ENCODE data around the gene SERTAD3.

The SERTAD3 gene

GRCh38 chr19:40423938-40424337, 20.2 kb downstream of the SERTAD3 start:
- H3K36me3 ChIP-seq (ENCODE audit: control insufficient read depth, low read length): peaks cover 12% of the 10 kb centered on the region
- no peaks in the 10 kb centered on the region for H4K20me1 ChIP-seq (ENCODE audit: control insufficient read depth, insufficient read depth, low read depth, low read length)
- no peak overlapping the region for H3K4me3 ChIP-seq (ENCODE audit: low read length)
- H3K4me1 ChIP-seq (ENCODE audit: control insufficient read depth, low read length): peaks cover 34% of the 10 kb centered on the region
- H3F3A ChIP-seq (ENCODE audit: control insufficient read depth, insufficient read depth): peaks cover 6% of the 10 kb centered on the region
- no peak overlapping the region for H3K4me2 ChIP-seq (ENCODE audit: low read length)
- TF ChIP-seq EZH2phosphoT487 (IDR thresholded peaks at IDR 0.05; ENCODE audit: borderline replicate concordance, low read length) (no peak), CTCF (IDR thresholded peaks at IDR 0.05; ENCODE audit: low read depth, low read length, poor library complexity, severe bottlenecking) (no peak)
- H3K9me2 ChIP-seq (replicated peaks; ENCODE audit: control insufficient read depth, low read length): no peaks in the 10 kb centered on the region
- peaks cover 13% of the 10 kb centered on the region for H3K79me2 ChIP-seq (ENCODE audit: control insufficient read depth, low read length)
- H3K9me3 ChIP-seq (ENCODE audit: control insufficient read depth, insufficient read depth, low read length): no peaks in the 10 kb centered on the region
- no peaks in the 10 kb centered on the region for H3K27me3 ChIP-seq (ENCODE audit: control insufficient read depth, low read length)
- no peak overlapping the region for H3K27ac ChIP-seq (ENCODE audit: low read depth, low read length)

- Histone ChIP-seq H3K27ac (ENCODE audit: low read depth, low read length) (no peak overlapping the region), H3K36me3 (ENCODE audit: control insufficient read depth, low read length) (peaks cover 12% of the 10 kb centered on the region), H3K4me2 (ENCODE audit: low read length) (no peak overlapping the region), H3K4me1 (ENCODE audit: control insufficient read depth, low read length) (peaks cover 40% of the 10 kb centered on the region), H3K4me3 (ENCODE audit: low read length) (no peak overlapping the region), H4K20me1 (ENCODE audit: control insufficient read depth, insufficient read depth, low read depth, low read length) (no peaks in the 10 kb centered on the region), H3K9me3 (ENCODE audit: control insufficient read depth, insufficient read depth, low read length) (no peaks in the 10 kb centered on the region), H3K27me3 (ENCODE audit: control insufficient read depth, low read length) (no peaks in the 10 kb centered on the region), H3K9me2 (replicated peaks; ENCODE audit: control insufficient read depth, low read length) (no peaks in the 10 kb centered on the region), H3F3A (ENCODE audit: control insufficient read depth, insufficient read depth) (peaks cover 7% of the 10 kb centered on the region), H3K79me2 (ENCODE audit: control insufficient read depth, low read length) (peaks cover 13% of the 10 kb centered on the region)
- no peak for TF ChIP-seq EZH2phosphoT487 (IDR thresholded peaks at IDR 0.05; ENCODE audit: borderline replicate concordance, low read length)
- no peak for TF ChIP-seq CTCF (IDR thresholded peaks at IDR 0.05; ENCODE audit: low read depth, low read length, poor library complexity, severe bottlenecking)
These were observed 21.2 kb downstream of the SERTAD3 start for GRCh38 chr19:40422748-40423566.

DNA sequence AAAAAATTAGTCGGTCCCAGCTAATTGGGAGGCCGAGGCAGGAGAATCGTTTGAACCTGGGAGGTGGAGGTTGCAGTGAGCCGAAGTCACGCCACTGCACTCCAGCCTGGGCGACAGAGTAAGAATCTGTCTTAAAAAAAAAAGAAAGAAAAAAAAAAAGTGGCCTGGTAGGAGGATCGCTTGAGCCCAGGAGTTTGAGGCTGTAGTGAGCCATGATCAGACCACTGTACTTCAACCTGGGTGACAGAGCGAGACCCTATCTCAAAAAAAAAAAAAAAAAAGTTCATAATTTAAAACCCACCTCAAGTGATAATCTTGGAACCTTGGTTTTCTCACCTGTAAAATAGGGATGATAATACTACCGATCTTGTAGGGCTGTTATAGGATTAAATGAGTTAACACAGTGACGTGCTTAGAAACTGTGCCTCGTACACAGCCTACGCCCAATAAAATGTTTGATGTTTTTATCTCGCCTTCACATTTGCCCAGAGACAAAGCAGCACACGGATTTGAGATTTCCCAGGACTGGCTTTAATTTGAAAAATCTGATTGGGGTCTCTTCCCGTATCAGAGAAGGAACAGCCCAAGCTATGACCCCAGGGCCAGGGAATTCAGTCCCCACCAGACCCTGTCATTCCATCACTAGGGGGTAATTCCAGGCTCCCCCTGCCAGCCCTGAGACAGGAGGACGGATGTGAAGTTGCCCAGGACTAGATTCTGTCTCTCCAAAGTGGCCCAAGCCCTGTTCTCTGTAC, 22.0 kb downstream of the SERTAD3 start:
- H4K20me1 ChIP-seq (ENCODE audit: control insufficient read depth, insufficient read depth, low read depth, low read length): no peaks in the 10 kb centered on the region
- no peaks in the 10 kb centered on the region for H3K27me3 ChIP-seq (ENCODE audit: control insufficient read depth, low read length)
- peaks cover 9% of the 10 kb centered on the region for H3F3A ChIP-seq (ENCODE audit: control insufficient read depth, insufficient read depth)
- H3K4me1 ChIP-seq (ENCODE audit: control insufficient read depth, low read length): peaks cover 45% of the 10 kb centered on the region
- no peak overlapping the region for H3K27ac ChIP-seq (ENCODE audit: low read depth, low read length)
- no peak overlapping the region for H3K4me2 ChIP-seq (ENCODE audit: low read length)
- H3K36me3 ChIP-seq (ENCODE audit: control insufficient read depth, low read length): peaks cover 12% of the 10 kb centered on the region
- peaks cover 13% of the 10 kb centered on the region for H3K79me2 ChIP-seq (ENCODE audit: control insufficient read depth, low read length)
- no peak for TF ChIP-seq CTCF (IDR thresholded peaks at IDR 0.05; ENCODE audit: low read depth, low read length, poor library complexity, severe bottlenecking)
- TF ChIP-seq EZH2phosphoT487 (IDR thresholded peaks at IDR 0.05; ENCODE audit: borderline replicate concordance, low read length): no peak
- no peaks in the 10 kb centered on the region for H3K9me3 ChIP-seq (ENCODE audit: control insufficient read depth, insufficient read depth, low read length)
- H3K4me3 ChIP-seq (ENCODE audit: low read length): no peak overlapping the region
- H3K9me2 ChIP-seq (replicated peaks; ENCODE audit: control insufficient read depth, low read length): no peaks in the 10 kb centered on the region

All from DOHH2 (cell line).